WTC11 (cell line): ENCODE data around the gene EXOSC7. TPM values are rescaled to one million over a fixed set of nuclear protein-coding genes. Genes with fewer than 3 reads are reported as not detected.

Experiments used
- ATAC-seq: fragments of 200-7000 bp; cut with Tn5 transposase; 2 replicates; pipeline ENCODE4 v1.10.0; 2021; ENCODE audit warnings: mild to moderate bottlenecking, moderate library complexity
- CTCF ChIA-PET: fragments of 300-600 bp; sonication (Branson Sonifier 250); formaldehyde crosslinking; loops from one replicate; lab custom pipeline; 2021; ENCODE audit warnings: antibody characterized with exemption; lab: Charles Lee
- POLR2A ChIA-PET: fragments of 350-600 bp; sonication (Branson Sonifier 250); formaldehyde crosslinking; loops from one replicate; lab custom pipeline; 2021; ENCODE audit warnings: antibody characterized with exemption; lab: Charles Lee
- DNase-seq: peaks from one replicate; pipeline ENCODE4 v3.0.0; 2021; ENCODE audit warnings: low spot score
- H3K27ac Mint-ChIP-seq: 2 replicates; pipeline ENCODE4 v1.8.0; 2021; ENCODE audit warnings: mixed read lengths
- H3K27me3 Mint-ChIP-seq: 2 replicates; pipeline ENCODE4 v1.8.0; 2021; ENCODE audit warnings: low read depth, mild to moderate bottlenecking, moderate library complexity, mixed read lengths
- H3K36me3 Mint-ChIP-seq: 2 replicates; pipeline ENCODE4 v1.8.0; 2021; ENCODE audit warnings: mixed read lengths
- H3K4me1 Mint-ChIP-seq: 2 replicates; pipeline ENCODE4 v1.8.0; 2022; ENCODE audit warnings: mixed read lengths
- H3K4me3 Mint-ChIP-seq: 2 replicates; pipeline ENCODE4 v1.8.0; 2021; ENCODE audit warnings: mild to moderate bottlenecking, moderate library complexity, mixed read lengths
- H3K9me3 Mint-ChIP-seq: 2 replicates; pipeline ENCODE4 v1.8.0; 2021; ENCODE audit warnings: mixed read lengths
- ELF4 ChIP-seq: sonication (generic); formaldehyde crosslinking; IDR thresholded peaks from 2 replicates; pipeline ENCODE4 v1.8.1; 2022; ENCODE audit warnings: low read depth, mild to moderate bottlenecking, moderate library complexity, missing genetic modification reagents
- ETV6 ChIP-seq: sonication (generic); formaldehyde crosslinking; IDR thresholded peaks from 2 replicates; pipeline ENCODE4 v1.8.1; 2022; ENCODE audit warnings: mild to moderate bottlenecking, missing genetic modification reagents
- MXD4 ChIP-seq: fragments of 250-450 bp; sonication (Bioruptor Pico); IDR thresholded peaks from 2 replicates; pipeline ENCODE4 v1.8.0; 2021; ENCODE audit warnings: mild to moderate bottlenecking, moderate library complexity, borderline replicate concordance
- NFYB ChIP-seq: sonication (generic); formaldehyde crosslinking; conservative IDR thresholded peaks from 2 replicates; pipeline ENCODE4 v1.8.0; 2022; ENCODE audit warnings: low read depth, missing genetic modification reagents
- OVOL2 ChIP-seq: fragments of 250-450 bp; sonication (Bioruptor Pico); IDR thresholded peaks from 2 replicates; pipeline ENCODE4 v1.9.0; 2021; ENCODE audit warnings: mild to moderate bottlenecking, borderline replicate concordance
- RELA ChIP-seq: sonication (generic); formaldehyde crosslinking; IDR thresholded peaks from 2 replicates; pipeline ENCODE4 v1.8.1; 2022; ENCODE audit warnings: missing genetic modification reagents, mild to moderate bottlenecking, borderline replicate concordance
- RORB ChIP-seq: fragments of 250-450 bp; sonication (Bioruptor Pico); IDR thresholded peaks from 2 replicates; pipeline ENCODE4 v1.9.0; 2021; ENCODE audit warnings: mild to moderate bottlenecking
- ZNF219 ChIP-seq: sonication (generic); formaldehyde crosslinking; IDR thresholded peaks from 2 replicates; pipeline ENCODE4 v1.8.0; 2023; ENCODE audit warnings: missing genetic modification reagents, mild to moderate bottlenecking, borderline replicate concordance
- ZNF232 ChIP-seq: sonication (generic); formaldehyde crosslinking; IDR thresholded peaks from 2 replicates; pipeline ENCODE4 v1.8.0; 2022; ENCODE audit warnings: mild to moderate bottlenecking, missing genetic modification reagents
- ZNF396 ChIP-seq: fragments of 250-450 bp; sonication (Bioruptor Pico); IDR thresholded peaks from 2 replicates; pipeline ENCODE4 v1.8.0; 2021; ENCODE audit warnings: mild to moderate bottlenecking, moderate library complexity, borderline replicate concordance
- ZNF416 ChIP-seq: fragments of 250-450 bp; sonication (Bioruptor Pico); IDR thresholded peaks from 2 replicates; pipeline ENCODE4 v1.9.0; 2021; ENCODE audit warnings: mild to moderate bottlenecking, inconsistent platforms
- ZNF671 ChIP-seq: fragments of 250-450 bp; sonication (Bioruptor Pico); IDR thresholded peaks from 2 replicates; pipeline ENCODE4 v1.8.0; 2021; ENCODE audit warnings: mild to moderate bottlenecking
- total RNA-seq: library from RNA; stranded (reverse); gene quantifications from 3 replicates; pipeline ENCODE4 v1.2.3, GENCODE V29; 2021
- TF ChIP-seq, protein P1 (sequence below): sonication (generic); formaldehyde crosslinking; IDR thresholded peaks from 2 replicates; pipeline ENCODE4 v1.8.0; 2022; ENCODE audit warnings: mild to moderate bottlenecking, missing genetic modification reagents
- TF ChIP-seq, protein P2 (sequence below): sonication (generic); formaldehyde crosslinking; IDR thresholded peaks from 2 replicates; pipeline ENCODE4 v1.8.0; 2022; ENCODE audit warnings: mild to moderate bottlenecking, missing genetic modification reagents
- TF ChIP-seq, protein P3 (sequence below): sonication (generic); formaldehyde crosslinking; IDR thresholded peaks from 2 replicates; pipeline ENCODE4 v1.8.1; 2022; ENCODE audit warnings: mild to moderate bottlenecking, missing genetic modification reagents, moderate library complexity, borderline replicate concordance
- TF ChIP-seq, protein P4 (sequence below): sonication (generic); formaldehyde crosslinking; IDR thresholded peaks from 2 replicates; pipeline ENCODE4 v1.8.0; 2022; ENCODE audit warnings: mild to moderate bottlenecking, missing genetic modification reagents
- TF ChIP-seq, protein P5 (sequence below): fragments of 250-450 bp; sonication (Bioruptor Pico); IDR thresholded peaks from 2 replicates; pipeline ENCODE4 v1.9.0; 2021; ENCODE audit warnings: mild to moderate bottlenecking

EXOSC7 gene
- total RNA-seq, 1 experiment from 2014 or later = 85.7 TPM

DNA sequence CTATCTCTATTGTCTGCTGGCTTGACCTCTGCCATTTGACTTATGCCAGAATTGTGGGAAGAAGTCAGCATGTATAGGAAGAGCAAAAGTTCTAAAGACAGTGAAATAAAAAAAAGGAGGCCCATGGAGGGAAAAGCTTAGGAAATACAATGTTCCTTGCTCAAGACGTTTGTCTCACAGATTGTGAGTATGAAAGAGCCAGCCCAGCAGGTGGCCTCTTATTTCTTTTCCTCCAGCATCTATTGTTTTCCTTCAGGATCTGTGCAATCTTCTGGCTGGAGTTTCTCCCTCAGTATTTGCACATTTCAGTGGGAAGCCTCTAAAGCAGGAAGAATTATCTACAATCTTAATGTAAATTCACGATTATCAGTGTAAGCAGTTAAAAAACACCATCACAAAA lies 43.8 kb upstream of the EXOSC7 start (continued):
- no peak for TF ChIP-seq MXD4 (CRISPR knock-in tag)

DNA sequence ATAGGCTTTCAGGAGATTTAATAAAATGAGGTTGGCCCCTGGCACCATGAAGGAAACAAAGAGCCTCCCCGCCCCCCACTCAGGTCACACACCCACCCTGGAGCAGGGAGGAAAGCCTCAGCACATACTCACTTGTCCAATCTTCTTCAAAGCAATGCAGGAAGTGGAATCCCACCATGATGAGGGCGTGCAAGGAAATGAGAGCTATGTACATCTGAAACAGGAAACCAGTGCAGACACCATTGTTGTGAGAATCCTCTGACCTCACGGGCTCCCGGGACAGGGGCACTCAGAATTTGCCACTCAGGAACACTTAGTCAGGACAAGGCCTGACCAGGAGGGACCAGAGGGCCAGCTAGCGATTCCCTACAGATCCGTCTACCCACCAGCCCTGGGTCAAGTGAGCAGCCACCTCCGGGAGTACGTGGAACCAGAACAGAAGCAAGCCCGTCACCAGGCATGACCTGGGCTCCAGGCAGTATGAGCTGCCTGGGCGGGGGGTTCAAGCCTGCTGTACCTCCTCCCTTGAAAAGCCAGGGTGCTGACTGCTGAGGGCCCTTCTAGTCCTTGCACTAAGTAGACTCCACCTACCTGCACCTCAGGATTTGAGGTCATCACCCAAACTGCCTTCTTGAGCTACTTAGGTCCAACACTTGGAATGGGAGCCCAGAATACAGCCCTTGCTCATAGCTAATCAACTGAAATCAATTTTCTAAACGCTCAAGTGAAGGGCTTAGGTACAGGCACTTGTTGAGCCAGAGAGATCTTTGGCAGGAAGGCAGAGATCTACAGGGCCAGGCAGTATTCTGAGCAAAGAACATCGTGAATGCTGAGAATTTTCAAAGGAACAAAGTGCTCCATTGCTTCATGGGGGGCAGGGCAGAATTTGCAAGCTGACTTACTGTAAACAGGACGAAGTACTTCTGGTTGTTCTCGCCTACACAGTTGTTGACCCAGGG lies 42.8 kb upstream of the EXOSC7 start:
- no peak for DNase-seq
- ATAC-seq = no peak
- ChIA-PET POLR2A (no interaction called here), CTCF (interaction anchor here (0.9 kb wide), 1 partner anchor 18 kb away, joined by 5 read pairs; no protein-coding TSS in a partner anchor)
- Mint-ChIP-seq H3K4me1 (peaks cover 10% of the 10 kb centered on the region), H3K27ac (no peak overlapping the region; the same call in 1 of the 2 replicates), H3K36me3 (peaks cover 41% of the 10 kb centered on the region), H3K27me3 (no peaks in the 10 kb centered on the region), H3K9me3 (no peaks in the 10 kb centered on the region), H3K4me3 (no peak overlapping the region)
- TF ChIP-seq, protein P1, sequence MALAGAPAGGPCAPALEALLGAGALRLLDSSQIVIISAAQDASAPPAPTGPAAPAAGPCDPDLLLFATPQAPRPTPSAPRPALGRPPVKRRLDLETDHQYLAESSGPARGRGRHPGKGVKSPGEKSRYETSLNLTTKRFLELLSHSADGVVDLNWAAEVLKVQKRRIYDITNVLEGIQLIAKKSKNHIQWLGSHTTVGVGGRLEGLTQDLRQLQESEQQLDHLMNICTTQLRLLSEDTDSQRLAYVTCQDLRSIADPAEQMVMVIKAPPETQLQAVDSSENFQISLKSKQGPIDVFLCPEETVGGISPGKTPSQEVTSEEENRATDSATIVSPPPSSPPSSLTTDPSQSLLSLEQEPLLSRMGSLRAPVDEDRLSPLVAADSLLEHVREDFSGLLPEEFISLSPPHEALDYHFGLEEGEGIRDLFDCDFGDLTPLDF (CRISPR knock-in tag) = no peak
- TF ChIP-seq NFYB (no peak), ZNF232 (CRISPR knock-in tag) (no peak), ELF4 (no peak), OVOL2 (no peak)
- TF ChIP-seq, protein P2, sequence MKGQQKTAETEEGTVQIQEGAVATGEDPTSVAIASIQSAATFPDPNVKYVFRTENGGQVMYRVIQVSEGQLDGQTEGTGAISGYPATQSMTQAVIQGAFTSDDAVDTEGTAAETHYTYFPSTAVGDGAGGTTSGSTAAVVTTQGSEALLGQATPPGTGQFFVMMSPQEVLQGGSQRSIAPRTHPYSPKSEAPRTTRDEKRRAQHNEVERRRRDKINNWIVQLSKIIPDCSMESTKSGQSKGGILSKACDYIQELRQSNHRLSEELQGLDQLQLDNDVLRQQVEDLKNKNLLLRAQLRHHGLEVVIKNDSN (CRISPR knock-in tag) = no peak
- TF ChIP-seq, all 79 proteins: peak for 0

DNA sequence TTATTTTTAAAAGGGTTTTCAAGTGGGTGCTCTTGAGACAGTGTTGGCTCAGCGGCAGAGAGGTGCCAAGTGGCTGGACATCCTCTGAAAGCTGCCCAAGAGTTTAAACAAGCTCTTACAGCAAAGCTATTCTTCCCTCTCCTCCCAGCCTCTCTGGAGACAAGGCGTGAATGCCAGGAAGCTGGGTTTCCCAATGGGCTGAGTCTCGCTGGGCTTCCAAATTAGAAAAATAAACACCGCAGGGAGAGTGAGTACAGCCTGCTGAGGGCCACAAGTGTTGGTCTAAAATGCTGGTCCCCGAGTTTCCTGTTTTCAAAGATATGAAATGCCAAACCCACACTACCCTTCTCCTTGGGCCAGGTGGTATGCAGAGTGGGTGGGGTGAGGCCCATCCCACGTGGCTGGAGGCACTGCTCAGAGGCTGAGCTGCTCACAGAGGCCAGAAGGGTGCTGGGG lies 36.4 kb upstream of the EXOSC7 start:
- TF ChIP-seq, protein P3, sequence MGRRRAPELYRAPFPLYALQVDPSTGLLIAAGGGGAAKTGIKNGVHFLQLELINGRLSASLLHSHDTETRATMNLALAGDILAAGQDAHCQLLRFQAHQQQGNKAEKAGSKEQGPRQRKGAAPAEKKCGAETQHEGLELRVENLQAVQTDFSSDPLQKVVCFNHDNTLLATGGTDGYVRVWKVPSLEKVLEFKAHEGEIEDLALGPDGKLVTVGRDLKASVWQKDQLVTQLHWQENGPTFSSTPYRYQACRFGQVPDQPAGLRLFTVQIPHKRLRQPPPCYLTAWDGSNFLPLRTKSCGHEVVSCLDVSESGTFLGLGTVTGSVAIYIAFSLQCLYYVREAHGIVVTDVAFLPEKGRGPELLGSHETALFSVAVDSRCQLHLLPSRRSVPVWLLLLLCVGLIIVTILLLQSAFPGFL (CRISPR knock-in tag) = no peak
- TF ChIP-seq RORB (CRISPR knock-in tag) (no peak), ZNF671 (CRISPR knock-in tag) (no peak), RELA (no peak)
- TF ChIP-seq, protein P4, sequence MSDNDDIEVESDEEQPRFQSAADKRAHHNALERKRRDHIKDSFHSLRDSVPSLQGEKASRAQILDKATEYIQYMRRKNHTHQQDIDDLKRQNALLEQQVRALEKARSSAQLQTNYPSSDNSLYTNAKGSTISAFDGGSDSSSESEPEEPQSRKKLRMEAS (CRISPR knock-in tag) = no peak
- TF ChIP-seq, protein P5, sequence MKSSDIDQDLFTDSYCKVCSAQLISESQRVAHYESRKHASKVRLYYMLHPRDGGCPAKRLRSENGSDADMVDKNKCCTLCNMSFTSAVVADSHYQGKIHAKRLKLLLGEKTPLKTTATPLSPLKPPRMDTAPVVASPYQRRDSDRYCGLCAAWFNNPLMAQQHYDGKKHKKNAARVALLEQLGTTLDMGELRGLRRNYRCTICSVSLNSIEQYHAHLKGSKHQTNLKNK (CRISPR knock-in tag) = no peak
- H3K4me3 Mint-ChIP-seq = no peak overlapping the region
- no peaks in the 10 kb centered on the region for H3K27me3 Mint-ChIP-seq
- CTCF ChIA-PET = interaction anchor here (1.3 kb wide), 1 partner anchor 12 kb away, joined by 4 read pairs; no protein-coding TSS in a partner anchor
- H3K9me3 Mint-ChIP-seq = no peaks in the 10 kb centered on the region
- POLR2A ChIA-PET = no interaction called here
- peaks cover 41% of the 10 kb centered on the region for H3K36me3 Mint-ChIP-seq
- H3K4me1 Mint-ChIP-seq = no peaks in the 10 kb centered on the region
- ATAC-seq = no peak
- H3K27ac Mint-ChIP-seq = no peak overlapping the region
- DNase-seq = no peak

DNA sequence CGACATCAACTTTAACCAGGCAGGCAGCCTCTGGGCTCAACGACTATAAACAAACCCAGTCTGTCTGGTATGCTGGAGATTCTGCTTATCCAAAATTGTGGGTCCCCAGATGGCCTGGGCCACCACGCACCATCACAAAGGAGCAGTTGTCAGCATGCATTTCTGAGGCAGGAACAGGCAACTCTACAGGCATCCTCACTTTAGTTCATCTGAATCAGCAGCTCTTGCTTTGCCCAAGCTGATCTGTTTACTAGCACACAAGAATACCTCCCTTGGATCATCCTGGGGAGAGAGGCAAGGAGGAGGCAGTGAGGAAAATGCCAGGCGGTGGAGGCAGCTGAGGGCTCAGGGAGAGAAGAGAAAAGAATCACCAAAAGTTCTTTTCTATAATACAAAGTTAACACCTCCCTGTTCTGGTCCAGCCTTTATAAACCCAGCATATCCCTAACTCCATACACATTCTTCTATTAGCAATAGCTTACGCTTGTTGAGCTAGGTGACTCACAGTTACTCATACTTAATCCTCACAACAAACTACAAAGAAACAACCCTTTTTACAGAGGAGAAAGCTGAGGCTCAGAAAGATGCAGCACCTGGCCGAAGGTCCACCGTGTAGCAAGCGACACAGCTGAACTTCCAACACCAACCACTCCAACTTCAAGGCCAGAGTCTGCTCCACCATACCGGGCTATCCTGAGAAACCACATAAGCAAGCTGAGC lies 33.7 kb upstream of the EXOSC7 start:
- H3K27ac Mint-ChIP-seq = no peak overlapping the region
- POLR2A ChIA-PET = no interaction called here
- peaks cover 28% of the 10 kb centered on the region for H3K36me3 Mint-ChIP-seq
- ATAC-seq = no peak
- TF ChIP-seq ZNF396 (CRISPR knock-in tag) = no peak
- TF ChIP-seq ETV6 (CRISPR knock-in tag) = no peak
- TF ChIP-seq ZNF219 (CRISPR knock-in tag) = no peak
- TF ChIP-seq ZNF416 (CRISPR knock-in tag) = no peak
- H3K4me3 Mint-ChIP-seq = no peak overlapping the region
- no peaks in the 10 kb centered on the region for H3K9me3 Mint-ChIP-seq
- no peaks in the 10 kb centered on the region for H3K27me3 Mint-ChIP-seq
- CTCF ChIA-PET = no interaction called here
- DNase-seq = no peak
- H3K4me1 Mint-ChIP-seq = no peaks in the 10 kb centered on the region
